GM18499 (cell line): ENCODE measurements around the gene CEP112.
"Not testable (repeated sequence)": the region's sequence is repeated elsewhere in the genome, so short reads cannot be mapped to it uniquely, and the experiment has no call there.

Experiments used
- ATAC-seq: cut with Tn5 transposase; IDR thresholded peaks from one replicate; pipeline ENCODE4 v1.9.1; 2021; ENCODE audit warnings: moderate number of reproducible peaks; ENCODE audit not compliant: insufficient read depth, unreplicated experiment

The CEP112 gene

DNA sequence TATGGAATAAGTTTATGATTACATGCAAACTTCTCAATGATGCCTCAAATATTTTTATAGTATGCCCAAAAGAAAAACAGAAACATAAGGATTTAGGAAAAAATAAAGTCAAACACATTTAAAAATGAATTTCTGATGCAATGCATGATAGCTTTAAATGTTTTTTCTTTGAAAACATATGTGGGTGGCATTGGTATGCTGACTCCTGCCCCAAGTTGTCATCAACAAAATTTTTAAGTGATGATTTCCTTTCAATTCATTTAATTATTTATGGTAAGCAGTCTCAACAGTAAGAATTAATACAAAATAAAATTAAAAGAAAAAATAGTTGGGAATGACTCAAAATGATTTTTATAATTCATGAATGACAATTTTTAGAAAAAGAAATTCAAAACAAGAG lies 104.9 kb downstream of the CEP112 start:
- ATAC-seq = no peak

DNA sequence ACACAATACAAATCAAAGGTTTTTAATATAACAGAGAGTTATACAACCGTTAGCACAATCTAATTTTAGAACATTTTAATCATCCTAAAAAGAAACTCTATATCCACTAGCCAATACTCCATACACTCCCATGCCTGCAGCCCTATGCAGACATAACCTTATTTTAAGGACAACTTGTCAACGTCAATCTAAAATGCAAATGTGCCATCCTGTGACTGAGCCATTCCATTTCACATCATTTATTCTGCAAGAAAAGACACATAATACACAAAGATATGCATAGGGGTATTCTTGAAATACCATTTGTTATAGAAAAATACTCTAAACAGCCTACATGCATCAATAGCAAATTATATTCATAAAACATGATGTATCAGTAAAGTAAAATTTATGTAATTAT lies 106.7 kb downstream of the CEP112 start:
- no peak for ATAC-seq

DNA sequence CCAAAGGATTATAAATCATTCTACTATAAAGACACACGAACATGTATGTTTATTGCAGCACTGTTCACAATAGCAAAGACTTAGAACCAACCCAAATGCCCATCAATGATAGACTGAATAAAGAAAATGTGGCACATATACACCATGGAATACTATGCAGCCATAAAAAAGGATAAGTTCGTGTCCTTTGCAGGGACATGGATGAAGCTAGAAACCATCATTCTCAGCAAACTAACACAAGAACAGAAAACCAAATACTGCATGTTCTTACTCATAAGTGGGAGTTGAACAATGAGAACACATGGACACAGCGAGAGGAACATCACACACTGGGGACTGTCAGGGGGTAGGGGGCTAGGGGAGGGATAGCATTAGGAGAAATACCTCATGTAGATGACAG lies 111.3 kb downstream of the CEP112 start:
- not testable (repeated sequence) for ATAC-seq

DNA sequence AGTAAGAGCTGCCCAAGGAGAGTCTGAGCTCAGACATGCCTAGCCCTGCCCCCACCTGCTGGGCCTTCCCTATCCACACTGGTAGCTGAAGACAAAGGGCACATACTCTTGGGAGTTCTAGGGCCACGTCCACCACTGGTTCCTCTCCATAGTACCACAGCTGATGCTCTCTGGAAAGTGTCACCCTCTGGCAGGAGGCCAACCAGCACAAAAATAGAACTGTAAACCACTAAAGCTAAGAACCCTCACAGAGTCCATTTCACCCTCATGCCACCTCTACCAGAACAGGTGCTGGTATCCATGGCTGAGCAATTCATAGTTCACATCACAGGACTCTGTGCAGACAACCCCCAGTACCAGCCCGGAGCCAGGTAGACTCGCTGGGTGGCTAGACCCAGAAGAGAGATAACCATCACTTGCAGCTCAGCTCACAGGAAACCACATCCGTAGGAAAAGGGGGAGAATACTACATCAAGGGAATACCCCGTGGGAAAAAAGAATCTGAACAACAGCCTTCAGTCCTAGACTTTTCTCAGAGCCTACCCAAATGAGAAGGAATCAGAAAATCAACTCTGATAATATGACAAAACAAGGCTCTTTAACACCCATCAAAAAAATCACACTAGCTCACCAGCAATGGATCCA lies 115.3 kb downstream of the CEP112 start:
- ATAC-seq = no peak

DNA sequence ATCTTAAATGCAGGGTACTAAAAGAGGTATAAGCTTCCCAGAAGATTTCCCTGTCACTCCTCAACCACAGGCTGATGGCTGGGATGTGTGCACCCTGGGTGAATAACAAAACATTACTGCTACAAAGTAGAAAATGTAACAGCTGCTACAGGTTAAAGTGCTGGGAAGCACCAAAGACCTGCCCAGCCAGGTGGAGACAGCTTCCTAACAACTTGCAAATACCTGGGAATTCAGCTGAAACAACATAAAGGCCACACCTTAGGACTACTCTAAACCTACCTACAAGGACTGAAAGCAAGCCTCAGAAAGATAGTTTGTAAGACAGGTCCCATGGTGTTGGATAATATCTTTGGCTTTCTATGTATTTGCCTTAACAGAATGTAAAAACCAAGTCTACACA lies 118.5 kb downstream of the CEP112 start:
- no peak for ATAC-seq

DNA sequence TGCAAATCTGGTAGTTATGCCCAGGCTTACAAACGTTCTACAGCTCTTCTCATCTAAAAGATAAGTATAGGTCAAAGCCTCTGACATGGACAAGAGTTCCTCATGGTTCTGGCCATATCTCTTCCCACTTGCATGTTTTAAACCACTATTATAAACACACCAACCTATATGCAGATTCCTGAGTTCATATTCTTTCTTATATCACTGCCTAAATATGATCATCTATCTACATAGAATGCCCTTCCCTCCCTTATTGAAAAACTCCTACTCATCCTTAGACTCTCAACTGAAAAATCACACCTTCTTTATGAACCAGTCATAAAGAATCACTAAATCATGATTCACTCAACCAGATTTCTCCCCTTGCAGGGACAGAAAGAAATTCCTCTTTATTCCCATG lies 128.2 kb downstream of the CEP112 start:
- no peak for ATAC-seq

DNA sequence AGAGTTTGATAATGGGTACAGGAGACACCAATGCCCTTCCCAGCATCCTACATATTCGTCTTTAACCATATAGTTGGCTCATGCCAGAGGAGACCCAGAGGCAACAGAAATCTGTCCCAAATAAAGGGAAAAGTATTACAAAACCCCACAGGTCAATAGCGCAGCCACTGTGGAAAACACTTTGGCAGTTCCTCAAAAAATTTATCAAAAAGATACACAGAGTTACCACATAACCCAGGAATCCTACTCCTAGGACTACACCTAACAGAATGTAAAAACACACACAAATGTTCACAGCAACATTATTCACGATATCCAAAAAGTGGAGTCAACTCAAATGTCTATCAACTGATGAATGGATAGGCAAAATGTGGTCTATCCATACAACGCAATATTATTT lies 135.8 kb downstream of the CEP112 start:
- ATAC-seq = no peak

DNA sequence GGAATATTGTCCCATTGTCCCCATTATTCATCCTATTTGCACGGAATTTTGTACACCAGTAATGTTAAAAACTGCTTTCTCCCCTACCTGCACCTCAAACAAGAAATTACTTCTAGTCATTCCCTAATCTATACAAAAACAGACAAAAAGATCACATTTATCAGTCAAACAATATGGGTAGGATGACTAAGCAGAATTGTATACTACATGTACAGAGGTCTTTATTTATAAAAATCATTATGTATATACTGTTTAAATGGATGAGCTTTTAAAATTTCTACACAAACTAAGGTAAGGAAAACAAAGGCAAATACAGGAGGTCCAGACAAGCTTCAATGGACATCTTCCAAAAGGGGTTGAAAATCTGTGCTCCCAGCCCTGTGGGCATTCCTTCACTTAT lies 137.7 kb downstream of the CEP112 start:
- no peak for ATAC-seq

DNA sequence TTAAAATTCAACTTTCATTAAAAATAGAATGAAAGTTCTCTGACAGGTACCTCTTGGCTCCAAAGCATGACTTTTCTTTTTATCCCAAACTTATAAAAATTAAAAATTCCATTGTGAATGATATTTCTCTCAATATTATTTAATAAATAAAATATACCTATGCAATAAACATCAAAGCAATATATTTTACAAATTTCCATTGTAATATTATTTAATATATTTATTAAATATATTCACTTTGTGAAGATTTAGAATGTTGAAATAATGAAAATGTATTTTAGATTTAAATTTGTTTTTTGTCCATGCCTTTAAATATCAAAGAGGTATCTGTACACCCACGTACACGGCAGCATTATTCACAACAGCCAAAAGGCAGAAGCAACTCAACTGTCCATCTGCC lies 147.8 kb downstream of the CEP112 start:
- no peak for ATAC-seq

DNA sequence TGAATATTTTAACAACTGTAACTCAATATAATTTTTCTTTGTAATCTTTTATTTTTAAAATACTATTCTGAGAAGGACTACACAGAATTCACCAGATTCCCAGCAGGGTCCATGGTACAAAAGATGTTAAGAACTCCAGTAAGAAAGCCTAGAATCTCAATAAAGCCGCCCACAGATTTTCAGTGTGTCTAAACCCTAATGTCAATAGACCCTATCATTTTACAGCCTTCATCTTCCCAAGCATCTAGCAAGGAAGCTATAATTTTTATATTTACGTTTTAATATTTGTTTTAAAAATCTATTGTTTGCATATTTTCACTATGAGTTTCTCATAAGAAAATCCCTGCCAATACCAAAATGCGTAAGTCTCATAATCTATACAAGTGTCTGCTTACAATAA lies 148.5 kb downstream of the CEP112 start:
- ATAC-seq = no peak

DNA sequence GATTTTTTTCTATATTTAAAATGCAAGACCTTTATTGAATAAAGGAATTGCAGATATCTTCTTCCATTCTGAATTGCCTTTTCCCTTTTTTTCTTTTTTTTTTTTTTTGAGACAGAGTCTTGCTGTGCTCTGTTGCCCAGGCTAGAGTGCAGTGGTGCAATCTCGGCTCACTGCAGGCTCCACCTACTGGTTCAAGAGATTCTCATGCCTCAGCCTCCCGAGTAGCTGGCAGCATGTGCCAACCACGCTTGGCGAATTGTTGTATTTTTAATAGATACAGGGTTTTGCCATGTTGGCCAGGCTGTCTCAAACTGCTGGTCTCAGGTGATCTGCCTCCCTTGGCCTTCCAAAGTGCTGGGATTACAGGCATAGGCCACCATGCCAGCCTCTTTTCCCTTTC lies 151.5 kb downstream of the CEP112 start:
- no peak for ATAC-seq

DNA sequence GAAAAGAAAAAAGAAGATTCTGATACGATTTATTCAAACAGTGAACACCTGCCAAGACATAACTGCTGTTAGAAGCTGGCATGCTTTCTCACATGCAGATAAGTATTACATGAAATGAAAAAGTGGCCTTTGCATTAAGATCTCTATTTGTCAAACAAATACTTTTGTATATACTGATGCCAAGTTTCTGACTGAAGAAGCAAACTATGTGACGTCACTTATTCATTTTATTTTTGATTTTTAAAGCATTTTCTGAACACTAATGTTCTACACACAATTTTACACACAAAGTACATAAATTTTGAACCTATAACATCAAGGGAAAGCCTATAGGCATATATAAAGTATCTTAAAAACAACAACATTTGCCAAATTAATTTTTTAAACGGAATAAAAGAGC lies 153.8 kb downstream of the CEP112 start:
- ATAC-seq = no peak

DNA sequence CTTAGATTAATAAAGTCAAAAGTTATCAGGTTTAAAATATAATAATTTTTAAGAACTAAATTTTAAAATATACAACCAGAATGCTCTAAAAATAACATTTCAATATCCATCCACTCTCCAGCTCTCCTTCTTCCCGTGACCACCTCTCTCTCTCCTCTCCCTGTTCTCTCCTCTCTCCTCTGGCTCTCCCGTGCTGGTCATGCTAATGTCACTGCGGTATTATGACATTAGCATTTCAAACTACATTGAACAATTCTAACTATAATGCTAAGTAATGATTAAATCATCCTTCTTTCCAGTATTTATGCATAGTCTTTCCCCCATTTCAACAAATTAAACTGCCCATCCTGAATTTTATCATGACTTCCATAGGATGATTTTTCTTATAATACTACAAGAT lies 154.7 kb downstream of the CEP112 start:
- ATAC-seq = no peak

DNA sequence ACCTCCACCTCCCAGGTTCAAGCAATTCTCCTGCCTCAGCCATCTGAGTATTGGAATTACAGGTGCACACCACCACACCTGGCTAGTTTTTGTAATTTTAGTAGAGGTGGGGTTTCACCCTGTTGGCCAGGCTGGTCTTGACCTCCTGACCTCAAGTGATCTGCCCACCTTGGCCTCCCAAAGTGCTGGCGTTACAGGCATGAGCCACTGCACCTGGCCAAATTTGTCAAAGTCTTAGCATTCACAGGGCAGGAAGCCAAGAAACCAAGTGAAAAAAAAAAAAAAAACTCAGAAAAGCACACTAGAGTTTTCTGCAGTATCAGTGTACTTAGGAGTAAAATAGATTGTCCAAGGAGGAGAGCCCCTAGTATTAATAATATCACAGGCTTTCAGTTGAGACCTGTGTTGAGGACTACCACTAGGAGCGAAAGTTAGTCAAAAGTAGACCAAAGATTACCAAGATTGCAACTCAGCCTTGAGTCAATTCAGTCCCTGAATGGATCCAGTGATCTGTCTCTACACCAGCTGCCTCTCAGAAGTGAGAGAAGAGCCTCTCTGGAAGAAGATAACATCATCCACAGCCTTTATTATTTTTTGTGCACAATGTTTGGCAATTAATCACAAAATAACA lies 159.7 kb downstream of the CEP112 start:
- ATAC-seq = peak; percentile 83

DNA sequence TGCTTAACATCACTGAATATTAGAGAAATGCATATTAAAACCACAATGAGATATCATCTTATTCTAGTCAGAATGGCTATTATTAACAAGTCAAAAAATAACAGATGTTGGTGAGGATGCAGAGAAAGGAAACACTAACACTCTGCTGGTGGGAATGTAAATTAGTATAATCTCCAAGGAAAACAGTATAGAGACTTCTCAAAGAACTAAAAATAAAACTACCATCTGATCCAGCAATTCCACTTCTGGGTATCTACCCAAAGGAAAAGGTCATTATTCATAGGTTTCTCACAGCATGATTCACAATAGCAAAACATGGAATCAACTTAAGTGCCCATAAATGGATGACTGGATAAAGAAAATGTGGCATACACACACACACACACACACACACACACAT lies 166.4 kb downstream of the CEP112 start:
- no peak for ATAC-seq

DNA sequence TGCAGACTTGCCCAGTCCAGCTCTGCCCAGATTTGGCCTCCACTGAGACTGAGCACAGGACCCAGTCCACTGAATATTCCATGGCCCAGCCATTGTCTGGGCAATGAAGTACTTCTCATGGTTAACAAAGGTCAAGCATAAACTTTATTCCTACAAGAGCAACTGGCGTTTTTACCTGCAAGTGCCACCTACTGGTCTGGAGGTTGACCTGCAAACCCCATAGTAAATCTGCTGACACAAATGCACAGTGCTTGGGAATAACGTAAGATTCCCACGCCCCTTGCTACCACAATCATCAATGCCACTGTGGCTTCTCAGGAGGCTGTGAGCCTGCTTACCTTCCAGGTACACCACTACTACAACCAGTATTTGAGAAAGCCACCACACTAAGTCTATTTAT lies 170.2 kb downstream of the CEP112 start:
- no peak for ATAC-seq

DNA sequence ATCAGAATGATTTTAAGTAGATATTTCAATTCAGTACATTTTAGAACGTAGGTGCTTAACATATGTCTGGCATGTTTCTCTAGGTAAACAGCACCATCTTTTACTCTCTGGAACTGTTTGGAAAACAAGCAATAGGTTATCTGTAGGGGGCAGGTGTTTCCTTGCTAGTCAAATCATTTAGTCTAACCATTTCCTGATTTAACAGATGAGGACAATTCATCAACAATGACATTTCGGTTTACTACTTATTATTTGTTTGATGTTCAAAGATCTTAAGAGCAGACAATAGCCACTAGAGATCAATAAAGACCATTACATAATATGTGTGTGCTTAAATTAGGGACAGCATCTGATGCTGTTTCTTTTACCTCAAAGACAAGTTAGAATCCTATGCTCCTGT lies 173.1 kb downstream of the CEP112 start:
- no peak for ATAC-seq

DNA sequence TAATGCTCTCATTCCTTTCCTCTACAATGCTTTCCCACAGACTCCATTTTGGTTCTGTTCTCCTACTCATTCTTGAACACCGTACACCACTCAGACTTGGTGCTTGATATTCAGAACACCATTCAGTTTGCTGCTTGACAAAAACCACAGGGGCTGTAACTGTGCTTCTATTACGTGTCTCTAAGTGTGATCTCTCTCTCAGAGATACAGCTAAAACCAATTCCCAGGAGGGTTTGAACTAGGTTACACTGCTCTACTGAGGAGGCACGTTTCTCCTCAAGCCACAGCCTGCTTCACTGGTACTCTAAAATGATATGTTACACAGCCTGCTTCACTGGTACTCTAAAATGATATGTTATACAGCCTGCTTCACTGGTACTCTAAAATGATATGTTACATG lies 175.7 kb downstream of the CEP112 start:
- ATAC-seq = no peak

DNA sequence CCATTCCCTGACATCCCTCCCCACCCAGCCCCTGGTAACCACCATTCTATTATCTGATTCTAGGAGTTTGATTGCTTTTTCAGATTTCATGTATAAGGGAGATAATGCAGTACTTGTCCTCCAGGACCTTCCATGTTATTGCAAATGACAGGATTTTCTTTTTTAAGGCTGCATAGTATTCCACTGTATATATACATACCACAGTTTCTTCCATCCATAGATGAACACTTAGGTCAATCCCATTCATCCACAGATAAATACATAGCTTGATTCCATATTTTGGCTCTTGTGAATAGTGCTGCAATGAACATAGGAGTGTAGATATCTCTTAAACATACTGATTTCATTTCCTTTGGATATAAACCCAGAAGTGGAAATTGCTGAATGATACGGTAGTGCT lies 183.3 kb downstream of the CEP112 start:
- ATAC-seq = no peak

DNA sequence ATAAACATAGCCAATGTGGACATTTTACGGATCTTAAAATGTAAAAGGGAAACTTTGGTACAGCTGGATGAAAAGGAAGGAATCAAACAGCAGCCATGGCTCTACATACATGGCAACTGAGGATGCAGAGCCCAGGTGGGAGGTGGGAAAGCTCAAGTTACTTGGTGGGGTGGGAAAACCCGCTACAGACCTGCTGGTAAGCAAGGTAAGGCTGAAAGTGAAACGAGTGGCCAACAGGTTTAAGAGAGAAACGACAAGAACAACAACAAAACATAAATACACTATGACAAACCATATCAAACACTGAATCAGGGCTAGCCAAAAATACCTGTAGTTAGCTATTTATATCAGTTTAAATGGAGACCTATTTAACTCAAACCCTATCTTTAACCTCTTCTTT lies 185.3 kb downstream of the CEP112 start:
- no peak for ATAC-seq

DNA sequence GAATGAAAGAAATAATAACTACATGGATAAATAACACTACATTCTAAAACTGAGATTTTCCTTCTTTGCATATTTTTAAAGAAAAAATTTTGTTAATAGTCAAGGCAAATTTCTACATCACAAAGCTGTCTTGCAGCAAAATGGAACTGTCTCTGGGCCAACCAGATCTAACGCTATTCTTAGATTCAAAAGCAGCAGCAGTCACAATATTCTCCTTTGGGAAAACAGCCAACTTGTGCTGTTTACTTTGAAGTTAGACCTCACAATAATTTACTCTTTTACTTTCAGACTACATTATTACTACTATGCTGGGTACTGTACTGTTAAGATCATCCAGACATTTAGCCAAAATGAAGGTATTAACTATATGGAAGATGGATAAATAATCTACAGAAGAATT lies 189.1 kb downstream of the CEP112 start:
- ATAC-seq = no peak

DNA sequence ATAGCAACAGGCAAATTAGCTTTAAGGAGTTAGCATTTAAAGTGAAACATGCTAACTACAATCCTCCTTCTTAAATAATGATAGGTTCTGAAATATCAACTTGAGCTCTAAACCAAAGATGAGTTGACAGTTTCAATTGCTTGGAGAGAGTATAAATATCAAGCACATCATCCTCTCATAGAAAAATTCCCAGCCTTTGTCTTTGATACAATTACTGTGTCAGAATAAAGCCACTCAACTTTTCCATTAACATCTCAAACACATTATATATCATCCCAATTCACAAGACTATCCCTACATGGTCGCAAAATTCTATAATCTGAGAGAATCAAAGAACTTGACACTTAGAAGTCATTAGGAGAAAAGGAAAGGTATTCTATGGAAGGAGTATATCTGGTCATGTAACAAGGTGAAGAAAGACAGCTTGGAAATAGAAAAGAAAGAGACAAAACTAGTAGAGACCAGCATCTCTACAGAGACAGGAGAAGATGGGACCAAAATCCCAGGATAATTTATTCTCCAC lies 189.8 kb downstream of the CEP112 start:
- ATAC-seq = no peak
